ENCODE results near the gene FTO.
"Not testable (repeated sequence)": the region's sequence is repeated elsewhere in the genome, so short reads cannot be mapped to it uniquely, and the experiment has no call there.

The FTO gene

GRCh38 chr16:53832896-53833544 lies 129.1 kb downstream of the FTO start:
- DNase-seq = no peak

- DNase-seq = no peak
Measured at GRCh38 chr16:53836142-53836541, 132.2 kb downstream of the FTO start.

- DNase-seq = no peak
Measured at GRCh38 chr16:53836680-53837079, 132.7 kb downstream of the FTO start.

GRCh38 chr16:53837426-53837825 lies 133.5 kb downstream of the FTO start:
- no peak for DNase-seq

GRCh38 chr16:53839150-53839549 lies 135.2 kb downstream of the FTO start:
- no peak for DNase-seq

- no peak for DNase-seq
Measured at GRCh38 chr16:53840456-53840855, 136.5 kb downstream of the FTO start.

GRCh38 chr16:53841884-53842283 lies 137.9 kb downstream of the FTO start:
- no peak for DNase-seq

- DNase-seq = no peak
Measured at GRCh38 chr16:53843084-53843483, 139.1 kb downstream of the FTO start.

GRCh38 chr16:53844804-53845203 lies 140.8 kb downstream of the FTO start:
- no peak for DNase-seq

GRCh38 chr16:53846549-53846948 lies 142.6 kb downstream of the FTO start:
- DNase-seq = not testable (repeated sequence)

- DNase-seq = no peak
Measured at GRCh38 chr16:53846971-53847370, 143.0 kb downstream of the FTO start.

- DNase-seq = no peak
Measured at GRCh38 chr16:53848277-53848942, 144.5 kb downstream of the FTO start.

GRCh38 chr16:53848950-53849349 lies 145.0 kb downstream of the FTO start:
- DNase-seq = no peak

- no peak for DNase-seq
Measured at GRCh38 chr16:53849585-53849984, 145.6 kb downstream of the FTO start.

- DNase-seq = no peak
Measured at GRCh38 chr16:53849994-53850393, 146.0 kb downstream of the FTO start.

- no peak for DNase-seq
Measured at GRCh38 chr16:53852678-53853077, 148.7 kb downstream of the FTO start.

- DNase-seq = no peak
Measured at GRCh38 chr16:53855056-53855455, 151.1 kb downstream of the FTO start.

GRCh38 chr16:53855511-53855910 lies 151.6 kb downstream of the FTO start:
- DNase-seq = no peak

GRCh38 chr16:53859995-53860540 lies 156.1 kb downstream of the FTO start:
- no peak for DNase-seq

- no peak for DNase-seq
Measured at GRCh38 chr16:53863861-53864260, 159.9 kb downstream of the FTO start.

GRCh38 chr16:53864819-53865493 lies 161.0 kb downstream of the FTO start:
- DNase-seq = peak; percentile 18

GRCh38 chr16:53865494-53865863 lies 161.5 kb downstream of the FTO start:
- no peak for DNase-seq

GRCh38 chr16:53866520-53866919 lies 162.6 kb downstream of the FTO start:
- no peak for DNase-seq

- DNase-seq = no peak
Measured at GRCh38 chr16:53870831-53871230, 166.9 kb downstream of the FTO start.
